GM18870 (cell line): Measurements from ENCODE around the gene TACO1.

Experiments
- ATAC-seq: cut with Tn5 transposase; IDR thresholded peaks from one replicate; pipeline ENCODE4 v1.9.1; 2021; ENCODE audit warnings: moderate library complexity; ENCODE audit not compliant: unreplicated experiment

Gene TACO1

DNA sequence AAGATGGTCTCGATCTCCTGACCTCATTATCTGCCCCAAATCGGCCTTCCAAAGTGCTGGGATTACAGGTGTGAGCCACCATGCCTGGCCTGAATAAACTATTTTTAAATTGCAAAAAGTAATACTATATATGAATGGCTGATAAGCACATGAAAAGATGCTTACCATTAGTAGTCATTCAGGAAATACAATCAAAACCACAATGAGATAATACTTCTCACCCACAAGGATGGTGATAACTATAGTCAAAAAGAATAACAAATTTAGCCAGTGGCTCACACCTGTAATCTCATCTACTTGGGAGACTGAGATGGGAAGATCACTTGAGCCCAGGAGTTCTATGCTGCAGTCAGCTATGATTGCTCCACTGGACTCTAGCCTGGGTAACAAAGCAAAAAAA, 2.4 kb upstream of the TACO1 start:
- ATAC-seq, result no peak

GRCh38 chr17:63601439-63602371, 1.0 kb downstream of the TACO1 start:
- ATAC-seq, result no peak

- no peak for ATAC-seq
Observed at GRCh38 chr17:63609816-63610573, 9.3 kb downstream of the TACO1 start.

DNA sequence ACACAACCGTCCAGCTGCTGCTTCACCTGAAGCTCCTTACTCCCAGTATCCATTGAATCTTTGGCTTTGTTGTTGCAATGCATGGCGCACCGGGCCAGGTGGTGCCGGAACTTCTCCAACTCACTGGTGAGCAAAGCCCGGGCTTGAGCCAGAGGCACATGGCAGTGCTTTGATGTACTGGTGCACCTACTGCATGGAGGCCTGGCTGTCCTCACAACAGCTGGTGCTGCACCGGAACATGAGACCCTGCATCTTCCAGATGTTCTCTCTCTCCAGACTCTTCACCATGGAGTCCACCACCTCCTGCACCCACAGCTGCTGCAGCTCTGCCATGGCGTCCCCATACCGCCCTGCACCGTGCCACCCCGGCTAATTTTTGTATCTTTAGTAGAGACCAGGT, 10.2 kb downstream of the TACO1 start:
- ATAC-seq, result no peak

GRCh38 chr17:63611354-63611753, 10.7 kb downstream of the TACO1 start:
- ATAC-seq, result no peak

GRCh38 chr17:63613663-63614062, 13.0 kb downstream of the TACO1 start:
- ATAC-seq, result no peak

DNA sequence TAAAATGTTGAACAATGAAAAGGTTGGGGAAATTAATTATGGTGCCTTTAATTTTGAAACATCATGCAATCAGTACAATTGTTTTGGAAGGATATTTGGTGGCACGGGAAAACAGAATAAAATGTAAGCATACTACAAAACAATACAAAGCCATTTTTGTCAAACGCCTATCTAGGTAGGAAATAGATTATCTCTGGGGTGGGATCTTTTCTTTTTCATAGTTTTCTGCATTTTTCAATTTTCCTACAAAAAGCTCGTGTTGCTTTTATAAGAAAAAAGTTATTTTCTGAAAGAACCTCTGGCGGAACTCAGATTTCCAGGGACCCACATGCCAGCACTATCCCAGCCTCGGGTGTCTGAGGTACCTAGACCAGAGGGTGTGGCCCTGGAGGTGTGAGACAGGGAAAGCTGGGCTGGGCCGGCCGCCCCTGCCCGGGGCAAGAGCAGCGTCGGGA, 20.6 kb downstream of the TACO1 start:
- peak; percentile 2 for ATAC-seq

DNA sequence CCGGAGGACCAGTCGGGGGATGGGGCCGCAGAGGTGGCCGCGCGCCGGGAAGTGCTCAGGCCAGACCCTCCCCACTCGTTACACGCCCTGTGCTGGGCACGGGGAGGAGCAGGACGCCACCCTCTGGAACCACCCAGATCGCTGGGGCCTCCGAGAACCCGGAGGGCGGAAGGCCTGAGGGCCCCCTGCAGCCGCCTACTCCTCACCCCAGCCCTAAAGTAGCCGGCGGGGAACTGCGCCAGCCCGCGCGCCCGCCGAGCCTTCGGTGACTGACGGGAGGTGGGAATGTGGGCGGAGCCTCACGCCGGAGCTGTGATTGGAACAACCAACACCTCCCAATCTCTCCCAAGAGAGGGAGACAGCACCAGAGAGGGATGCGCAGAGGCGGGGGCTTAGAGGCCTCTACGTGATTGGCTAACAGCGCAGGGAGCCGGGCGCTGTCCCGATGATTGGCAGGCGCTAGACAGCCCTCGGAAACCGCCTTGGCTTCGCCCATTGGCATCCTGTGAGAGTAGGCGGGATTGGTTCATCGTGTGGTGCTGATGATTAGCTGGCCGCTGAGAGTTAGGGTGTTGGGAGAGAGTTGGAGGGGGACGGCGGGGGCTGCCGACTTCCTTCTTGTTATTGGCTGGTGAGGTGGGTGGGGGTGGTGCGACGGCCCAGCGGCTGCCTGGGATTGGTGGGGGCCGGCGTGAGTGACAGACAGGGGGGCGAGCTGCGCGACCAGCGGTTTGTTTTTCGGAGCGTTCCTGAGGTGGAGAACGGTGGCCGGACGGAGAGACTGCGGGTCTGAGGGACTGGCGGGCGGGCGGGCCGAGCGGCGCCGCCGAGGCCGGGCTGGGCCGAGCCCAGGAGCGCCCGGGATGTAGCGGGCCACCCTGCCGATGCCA, 21.2 kb downstream of the TACO1 start, which contains the start of gene MAP3K3:
Gene MAP3K3 (plus strand): TSS at position 734 of the 890 bp plus-strand sequence. CDS start 343 bp downstream, outside the sequence.
- peak; percentile 92 for ATAC-seq

GRCh38 chr17:63622574-63623390, 22.1 kb downstream of the TACO1 start:
- no peak for ATAC-seq

DNA sequence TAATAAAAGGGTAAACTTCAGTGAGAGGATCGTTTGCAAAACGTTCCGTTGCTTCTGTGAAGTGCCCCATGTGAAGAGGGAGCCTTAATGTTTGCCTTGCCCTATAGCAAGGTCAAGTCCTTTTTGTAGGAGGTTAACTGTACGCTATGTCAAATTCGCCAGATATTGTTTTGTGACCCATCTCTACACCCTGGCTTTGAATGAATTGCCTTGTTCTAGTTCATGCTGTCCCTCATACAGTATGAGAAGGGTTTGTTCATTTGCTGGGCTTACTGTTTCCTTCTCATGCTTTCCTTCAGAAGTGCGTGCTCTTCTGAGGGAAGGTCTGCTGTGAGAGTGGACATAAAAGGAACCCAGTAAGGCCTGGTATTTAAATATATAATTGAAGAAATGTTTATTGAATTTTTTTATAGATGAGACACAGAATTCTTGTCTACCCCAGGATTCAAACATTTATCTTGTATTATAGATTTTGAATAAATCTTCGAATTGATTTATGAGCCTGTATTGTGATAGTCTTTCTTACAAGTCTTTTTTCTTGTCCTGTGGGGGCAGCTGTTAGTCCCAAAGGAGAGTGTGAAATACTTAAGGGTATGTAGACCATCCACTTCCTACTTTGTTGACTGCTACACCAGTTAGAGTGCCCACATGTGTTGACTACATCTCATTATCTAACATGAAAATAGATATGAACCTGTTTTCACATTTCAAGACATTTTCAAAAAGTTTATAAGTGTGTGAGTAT, 23.3 kb downstream of the TACO1 start:
- ATAC-seq, result no peak

- ATAC-seq, result no peak
Observed at GRCh38 chr17:63624531-63624880, 23.8 kb downstream of the TACO1 start.

DNA sequence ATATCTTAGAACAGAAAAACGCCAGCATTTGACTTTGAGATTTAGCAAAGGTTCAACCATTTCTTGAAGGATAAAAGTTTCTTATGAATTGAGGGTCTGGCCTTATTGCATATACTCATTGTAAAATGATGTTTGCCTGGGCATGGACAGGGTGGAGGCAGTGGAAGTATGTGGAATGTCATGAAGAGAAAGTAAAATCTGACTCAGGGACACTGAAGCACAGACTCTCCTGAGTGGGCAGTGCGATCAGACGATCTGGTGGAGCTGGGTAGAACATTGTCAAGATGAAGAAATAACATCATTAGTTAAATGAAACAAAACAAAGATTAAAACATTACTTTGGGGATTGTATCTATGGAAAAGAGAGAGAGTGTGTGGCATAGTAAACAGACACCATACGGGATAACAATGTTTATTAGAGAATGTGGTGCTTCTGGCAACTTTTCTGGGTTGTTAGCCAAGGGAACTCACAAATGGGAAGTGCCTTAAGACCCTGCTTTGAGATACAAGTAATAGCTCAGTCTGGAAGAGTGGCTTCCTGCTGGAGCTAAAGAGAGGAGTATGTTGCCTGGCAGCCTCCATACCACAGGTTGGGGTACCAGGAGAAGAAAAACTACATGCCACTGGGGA, 26.0 kb downstream of the TACO1 start:
- no peak for ATAC-seq

- ATAC-seq, result no peak
Observed at GRCh38 chr17:63629627-63630026, 28.9 kb downstream of the TACO1 start.

DNA sequence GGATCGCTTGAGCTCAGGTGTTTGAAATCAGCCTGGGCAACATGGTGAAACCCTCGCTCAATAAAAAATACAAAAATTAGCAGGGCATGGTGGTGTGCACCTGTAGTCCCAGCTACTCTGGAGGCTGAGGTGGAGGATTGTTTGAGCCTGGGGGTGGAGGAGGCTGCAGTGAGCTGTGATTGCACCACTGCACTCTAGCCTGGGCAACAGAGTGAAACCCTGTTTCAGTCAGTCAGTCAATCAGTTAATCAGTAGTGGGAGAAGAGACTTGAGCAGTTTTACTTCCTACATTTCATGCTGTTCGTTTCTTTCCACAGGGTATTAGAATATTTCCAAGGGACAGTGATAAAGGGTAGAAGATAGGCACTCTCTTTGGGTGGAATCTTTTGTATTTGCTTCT, 30.4 kb downstream of the TACO1 start:
- no peak for ATAC-seq

GRCh38 chr17:63631626-63632025, 30.9 kb downstream of the TACO1 start:
- ATAC-seq, result no peak

DNA sequence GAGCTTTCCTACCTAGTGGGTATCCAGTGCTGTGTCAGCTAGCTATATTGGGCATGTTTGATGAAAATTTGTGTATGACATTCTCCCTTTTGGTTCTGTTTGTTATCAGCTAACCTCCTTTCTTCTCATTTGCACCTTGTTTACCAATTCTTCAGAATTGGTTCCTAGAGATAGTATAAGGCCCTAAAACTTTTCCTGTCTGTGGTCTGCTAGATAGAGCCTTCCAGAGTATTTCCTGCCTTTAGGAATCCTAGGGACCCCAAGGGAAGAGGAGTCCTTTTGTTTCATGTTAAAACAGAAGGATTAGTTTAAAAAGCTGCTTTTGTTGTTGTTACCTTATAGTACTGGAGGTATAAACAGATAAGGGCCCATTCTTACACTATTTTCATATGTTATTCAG, 33.0 kb downstream of the TACO1 start:
- ATAC-seq, result no peak

GRCh38 chr17:63634163-63634562, 33.5 kb downstream of the TACO1 start:
- no peak for ATAC-seq

- ATAC-seq, result no peak
Observed at GRCh38 chr17:63634816-63635215, 34.1 kb downstream of the TACO1 start.

- ATAC-seq, result no peak
Observed at GRCh38 chr17:63635290-63635689, 34.6 kb downstream of the TACO1 start.
